ENCODE data around the gene TWIST2.

DNA sequence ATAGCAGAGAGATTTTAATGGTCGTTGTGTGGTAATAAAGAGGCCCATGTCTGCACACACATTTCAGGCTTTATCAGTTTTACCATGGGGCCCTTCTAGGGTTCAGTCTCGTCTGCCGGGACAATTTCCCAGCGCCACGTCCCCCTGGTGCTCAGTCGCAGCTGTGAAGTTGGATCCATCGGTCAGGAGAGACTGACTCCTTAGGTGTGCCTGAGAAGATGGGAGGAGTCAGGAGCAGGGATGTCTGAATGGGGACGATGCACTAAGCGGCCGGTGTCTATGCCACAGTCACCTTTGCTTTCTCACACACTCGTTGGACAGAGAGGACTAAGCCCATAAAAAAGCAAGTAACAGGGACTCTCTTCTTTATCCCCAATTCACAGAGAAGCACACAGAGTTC, 71.4 kb downstream of the TWIST2 start:
- TF ChIP-seq POLR2A (IDR thresholded peaks at IDR 0.05), result no peak
- TF ChIP-seq, protein P1, sequence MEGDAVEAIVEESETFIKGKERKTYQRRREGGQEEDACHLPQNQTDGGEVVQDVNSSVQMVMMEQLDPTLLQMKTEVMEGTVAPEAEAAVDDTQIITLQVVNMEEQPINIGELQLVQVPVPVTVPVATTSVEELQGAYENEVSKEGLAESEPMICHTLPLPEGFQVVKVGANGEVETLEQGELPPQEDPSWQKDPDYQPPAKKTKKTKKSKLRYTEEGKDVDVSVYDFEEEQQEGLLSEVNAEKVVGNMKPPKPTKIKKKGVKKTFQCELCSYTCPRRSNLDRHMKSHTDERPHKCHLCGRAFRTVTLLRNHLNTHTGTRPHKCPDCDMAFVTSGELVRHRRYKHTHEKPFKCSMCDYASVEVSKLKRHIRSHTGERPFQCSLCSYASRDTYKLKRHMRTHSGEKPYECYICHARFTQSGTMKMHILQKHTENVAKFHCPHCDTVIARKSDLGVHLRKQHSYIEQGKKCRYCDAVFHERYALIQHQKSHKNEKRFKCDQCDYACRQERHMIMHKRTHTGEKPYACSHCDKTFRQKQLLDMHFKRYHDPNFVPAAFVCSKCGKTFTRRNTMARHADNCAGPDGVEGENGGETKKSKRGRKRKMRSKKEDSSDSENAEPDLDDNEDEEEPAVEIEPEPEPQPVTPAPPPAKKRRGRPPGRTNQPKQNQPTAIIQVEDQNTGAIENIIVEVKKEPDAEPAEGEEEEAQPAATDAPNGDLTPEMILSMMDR (IDR thresholded peaks at IDR 0.05), result no peak

Measured in breast epithelium (tissue), 3 donors.